Measurements from ENCODE around the gene MYO6.

The MYO6 gene

DNA sequence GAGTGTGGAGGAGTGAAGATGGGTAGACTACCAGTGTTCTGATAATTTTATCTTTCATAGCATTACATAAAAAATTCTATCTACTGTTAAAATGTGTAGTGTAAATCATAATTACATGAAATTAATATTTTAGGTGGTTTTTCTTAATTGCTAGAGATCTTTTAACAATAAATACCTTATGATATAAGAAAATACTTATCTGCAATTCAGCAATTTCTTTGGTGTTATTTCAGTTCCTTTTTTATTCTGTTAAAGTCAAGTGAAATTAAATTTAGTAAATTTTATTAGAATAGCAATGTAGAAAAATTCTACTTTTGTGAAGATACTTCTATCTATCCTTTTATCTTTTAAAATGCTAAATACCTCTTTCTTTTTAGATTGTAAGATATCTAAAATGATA lies 219.1 kb downstream of the MYO6 start:
- DNase-seq, result no peak

Data from activated CD4-positive, alpha-beta T cell treated with anti-CD3 and anti-CD28 coated beads, Interleukin-2, amount 50 U/mL, for 16 hours (primary cell).